ENCODE results near the gene GRID1.

Gene GRID1

DNA sequence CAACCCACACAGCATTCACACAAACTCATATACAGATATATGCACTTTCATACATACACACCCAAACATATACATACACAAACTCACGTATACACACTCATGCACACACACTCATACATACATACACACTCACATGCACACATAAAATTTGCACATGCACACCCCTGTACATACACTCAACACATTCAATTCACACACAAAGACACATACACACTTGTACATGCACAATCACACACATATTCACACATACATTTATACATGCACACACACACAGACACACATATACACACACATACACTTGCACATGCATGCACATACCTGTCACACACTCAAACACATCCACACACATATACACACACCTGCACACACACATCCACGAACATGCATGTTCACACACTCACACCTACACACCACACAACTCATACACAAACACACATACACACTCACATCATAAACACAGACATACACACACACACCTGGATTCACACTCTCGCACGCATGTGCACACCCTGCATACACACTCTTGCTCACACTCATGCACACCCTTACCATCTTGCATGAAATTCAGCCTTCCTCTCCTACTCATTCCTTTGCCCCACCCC lies 451.2 kb downstream of the GRID1 start:
- no peak for TF ChIP-seq EZH2 (IDR thresholded peaks at IDR 0.05)
- TF ChIP-seq POLR2AphosphoS5 (IDR thresholded peaks at IDR 0.05; ENCODE audit: borderline replicate concordance, low read depth, low read length): no peak
- no peak for TF ChIP-seq FOXP2 (optimal IDR thresholded peaks at IDR 0.05; ENCODE audit: control extremely low read depth, extremely low read length, insufficient read depth)
- H3K9me3 ChIP-seq (ENCODE audit: low read depth, low read length): no peaks in the 10 kb centered on the region
- no peak for DNase-seq (ENCODE audit: low read depth, low spot score)
- no peak overlapping the region for H3K4me3 ChIP-seq
- no peak overlapping the region for H3K9ac ChIP-seq (ENCODE audit: insufficient read length)
- H3K36me3 ChIP-seq (ENCODE audit: insufficient read depth, low read length): no peaks in the 10 kb centered on the region
- no peak overlapping the region for H3K27ac ChIP-seq

DNA sequence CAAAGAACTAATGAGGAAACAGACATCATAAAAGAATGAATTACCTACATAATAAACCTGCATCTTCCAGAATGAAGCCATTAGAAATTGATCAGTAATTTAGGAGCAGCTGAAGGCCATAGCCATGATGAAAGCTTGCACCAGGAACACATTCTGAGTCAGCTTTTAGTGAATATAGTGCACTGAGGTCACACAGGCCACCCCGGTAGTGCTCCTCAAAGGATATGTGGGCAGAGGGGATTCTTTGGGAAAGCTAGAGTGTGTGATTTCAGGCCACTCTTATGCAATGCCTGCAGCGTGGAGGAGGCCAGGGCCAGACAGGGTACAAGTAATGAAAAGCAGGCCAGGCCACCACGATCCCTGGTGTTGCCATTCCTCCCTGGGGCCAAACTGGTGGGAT lies 451.9 kb downstream of the GRID1 start:
- Histone ChIP-seq H3K9ac (ENCODE audit: insufficient read length) (no peak overlapping the region), H3K27ac (no peak overlapping the region), H3K36me3 (ENCODE audit: insufficient read depth, low read length) (no peaks in the 10 kb centered on the region), H3K4me3 (no peak overlapping the region), H3K9me3 (ENCODE audit: low read depth, low read length) (no peaks in the 10 kb centered on the region)
- no peak for TF ChIP-seq POLR2AphosphoS5 (IDR thresholded peaks at IDR 0.05; ENCODE audit: borderline replicate concordance, low read depth, low read length)
- no peak for TF ChIP-seq FOXP2 (optimal IDR thresholded peaks at IDR 0.05; ENCODE audit: control extremely low read depth, extremely low read length, insufficient read depth)
- TF ChIP-seq EZH2 (IDR thresholded peaks at IDR 0.05): no peak
- DNase-seq (ENCODE audit: low read depth, low spot score): no peak

- no peak overlapping the region for H3K9ac ChIP-seq (ENCODE audit: insufficient read length)
- no peak for DNase-seq (ENCODE audit: low read depth, low spot score)
- H3K27ac ChIP-seq: no peak overlapping the region
- TF ChIP-seq POLR2AphosphoS5 (IDR thresholded peaks at IDR 0.05; ENCODE audit: borderline replicate concordance, low read depth, low read length) (no peak), EZH2 (IDR thresholded peaks at IDR 0.05) (no peak), FOXP2 (optimal IDR thresholded peaks at IDR 0.05; ENCODE audit: control extremely low read depth, extremely low read length, insufficient read depth) (no peak)
- no peaks in the 10 kb centered on the region for H3K36me3 ChIP-seq (ENCODE audit: insufficient read depth, low read length)
- no peak overlapping the region for H3K4me3 ChIP-seq
- no peaks in the 10 kb centered on the region for H3K9me3 ChIP-seq (ENCODE audit: low read depth, low read length)
These were observed 458.1 kb downstream of the GRID1 start for GRCh38 chr10:85908462-85908861.

- Histone ChIP-seq H3K9ac (ENCODE audit: insufficient read length) (no peak overlapping the region), H3K9me3 (ENCODE audit: low read depth, low read length) (no peaks in the 10 kb centered on the region), H3K27ac (no peak overlapping the region), H3K4me3 (no peak overlapping the region), H3K36me3 (ENCODE audit: insufficient read depth, low read length) (no peaks in the 10 kb centered on the region)
- TF ChIP-seq POLR2AphosphoS5 (IDR thresholded peaks at IDR 0.05; ENCODE audit: borderline replicate concordance, low read depth, low read length): no peak
- no peak for TF ChIP-seq FOXP2 (optimal IDR thresholded peaks at IDR 0.05; ENCODE audit: control extremely low read depth, extremely low read length, insufficient read depth)
- TF ChIP-seq EZH2 (IDR thresholded peaks at IDR 0.05): no peak
- DNase-seq (ENCODE audit: low read depth, low spot score): no peak
These were observed 464.5 kb downstream of the GRID1 start for GRCh38 chr10:85902051-85902450.

GRCh38 chr10:85901599-85901998 lies 465.0 kb downstream of the GRID1 start:
- H3K27ac ChIP-seq: no peak overlapping the region
- no peaks in the 10 kb centered on the region for H3K9me3 ChIP-seq (ENCODE audit: low read depth, low read length)
- TF ChIP-seq EZH2 (IDR thresholded peaks at IDR 0.05) (no peak), POLR2AphosphoS5 (IDR thresholded peaks at IDR 0.05; ENCODE audit: borderline replicate concordance, low read depth, low read length) (no peak), FOXP2 (optimal IDR thresholded peaks at IDR 0.05; ENCODE audit: control extremely low read depth, extremely low read length, insufficient read depth) (no peak)
- H3K9ac ChIP-seq (ENCODE audit: insufficient read length): no peak overlapping the region
- no peaks in the 10 kb centered on the region for H3K36me3 ChIP-seq (ENCODE audit: insufficient read depth, low read length)
- H3K4me3 ChIP-seq: no peak overlapping the region
- DNase-seq (ENCODE audit: low read depth, low spot score): no peak

DNA sequence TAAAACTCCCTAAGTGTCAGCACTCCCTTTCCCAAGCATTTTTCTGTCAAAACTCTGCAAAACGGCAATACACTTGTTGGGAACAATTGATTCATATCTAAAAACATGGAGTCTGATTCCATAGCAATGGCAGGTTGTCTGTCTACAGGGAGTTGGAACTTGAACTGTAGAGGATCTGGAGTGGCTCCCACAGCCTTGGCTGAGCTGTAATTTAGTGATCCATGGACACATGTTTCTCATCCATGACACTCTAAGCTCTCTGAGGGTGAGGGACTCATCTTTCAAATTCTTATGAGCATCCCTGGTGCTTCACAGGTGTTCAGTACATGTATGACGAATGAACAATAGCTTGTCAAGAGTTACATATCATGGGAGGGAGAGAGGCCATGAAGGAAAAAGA lies 466.1 kb downstream of the GRID1 start:
- no peak overlapping the region for H3K9ac ChIP-seq (ENCODE audit: insufficient read length)
- no peaks in the 10 kb centered on the region for H3K9me3 ChIP-seq (ENCODE audit: low read depth, low read length)
- TF ChIP-seq FOXP2 (optimal IDR thresholded peaks at IDR 0.05; ENCODE audit: control extremely low read depth, extremely low read length, insufficient read depth) (no peak), EZH2 (IDR thresholded peaks at IDR 0.05) (no peak), POLR2AphosphoS5 (IDR thresholded peaks at IDR 0.05; ENCODE audit: borderline replicate concordance, low read depth, low read length) (no peak)
- no peak overlapping the region for H3K4me3 ChIP-seq
- H3K36me3 ChIP-seq (ENCODE audit: insufficient read depth, low read length): no peaks in the 10 kb centered on the region
- no peak overlapping the region for H3K27ac ChIP-seq
- DNase-seq (ENCODE audit: low read depth, low spot score): no peak

- Histone ChIP-seq H3K4me3 (no peak overlapping the region), H3K36me3 (ENCODE audit: insufficient read depth, low read length) (no peaks in the 10 kb centered on the region), H3K9me3 (ENCODE audit: low read depth, low read length) (no peaks in the 10 kb centered on the region), H3K9ac (ENCODE audit: insufficient read length) (no peak overlapping the region), H3K27ac (no peak overlapping the region)
- no peak for DNase-seq (ENCODE audit: low read depth, low spot score)
- no peak for TF ChIP-seq FOXP2 (optimal IDR thresholded peaks at IDR 0.05; ENCODE audit: control extremely low read depth, extremely low read length, insufficient read depth)
- no peak for TF ChIP-seq POLR2AphosphoS5 (IDR thresholded peaks at IDR 0.05; ENCODE audit: borderline replicate concordance, low read depth, low read length)
- no peak for TF ChIP-seq EZH2 (IDR thresholded peaks at IDR 0.05)
These were observed 466.5 kb downstream of the GRID1 start for GRCh38 chr10:85900061-85900460.

- no peak for TF ChIP-seq POLR2AphosphoS5 (IDR thresholded peaks at IDR 0.05; ENCODE audit: borderline replicate concordance, low read depth, low read length)
- TF ChIP-seq FOXP2 (optimal IDR thresholded peaks at IDR 0.05; ENCODE audit: control extremely low read depth, extremely low read length, insufficient read depth): no peak
- TF ChIP-seq EZH2 (IDR thresholded peaks at IDR 0.05): no peak
- Histone ChIP-seq H3K4me3 (no peak overlapping the region), H3K36me3 (ENCODE audit: insufficient read depth, low read length) (no peaks in the 10 kb centered on the region), H3K9ac (ENCODE audit: insufficient read length) (no peak overlapping the region), H3K27ac (no peak overlapping the region), H3K9me3 (ENCODE audit: low read depth, low read length) (no peaks in the 10 kb centered on the region)
- no peak for DNase-seq (ENCODE audit: low read depth, low spot score)
These were observed 475.1 kb downstream of the GRID1 start for GRCh38 chr10:85891472-85891871.

DNA sequence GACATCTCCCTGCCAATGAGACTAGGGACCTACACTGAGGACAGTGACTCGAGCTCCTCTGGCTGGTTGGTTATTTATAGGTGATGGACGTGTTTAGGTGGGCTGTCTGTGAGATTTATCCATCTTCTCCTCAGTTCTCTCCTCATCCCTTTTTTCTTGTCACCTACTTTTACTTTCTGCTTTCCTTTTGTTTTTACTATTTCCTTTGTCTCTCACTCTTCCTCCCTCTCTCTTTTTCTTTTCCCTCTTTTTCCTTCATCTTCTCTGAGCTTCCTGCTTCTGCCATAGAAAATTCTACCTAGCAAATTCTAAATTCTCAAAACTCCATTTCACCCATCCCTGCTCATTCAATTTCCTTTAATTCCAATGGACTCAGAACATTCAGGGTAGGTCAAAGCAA lies 478.0 kb downstream of the GRID1 start:
- H3K9me3 ChIP-seq (ENCODE audit: low read depth, low read length): no peaks in the 10 kb centered on the region
- H3K36me3 ChIP-seq (ENCODE audit: insufficient read depth, low read length): no peaks in the 10 kb centered on the region
- no peak overlapping the region for H3K27ac ChIP-seq
- H3K9ac ChIP-seq (ENCODE audit: insufficient read length): no peak overlapping the region
- DNase-seq (ENCODE audit: low read depth, low spot score): no peak
- no peak for TF ChIP-seq EZH2 (IDR thresholded peaks at IDR 0.05)
- TF ChIP-seq POLR2AphosphoS5 (IDR thresholded peaks at IDR 0.05; ENCODE audit: borderline replicate concordance, low read depth, low read length): no peak
- no peak for TF ChIP-seq FOXP2 (optimal IDR thresholded peaks at IDR 0.05; ENCODE audit: control extremely low read depth, extremely low read length, insufficient read depth)
- no peak overlapping the region for H3K4me3 ChIP-seq
